Measurements from ENCODE around the gene UNK. TPM values are rescaled to one million over a fixed set of nuclear protein-coding genes. Genes with fewer than 3 reads are reported as not detected.

UNK gene
- total and polyA plus RNA-seq, 2 donors, result 13.7 to 31.6 TPM

DNA sequence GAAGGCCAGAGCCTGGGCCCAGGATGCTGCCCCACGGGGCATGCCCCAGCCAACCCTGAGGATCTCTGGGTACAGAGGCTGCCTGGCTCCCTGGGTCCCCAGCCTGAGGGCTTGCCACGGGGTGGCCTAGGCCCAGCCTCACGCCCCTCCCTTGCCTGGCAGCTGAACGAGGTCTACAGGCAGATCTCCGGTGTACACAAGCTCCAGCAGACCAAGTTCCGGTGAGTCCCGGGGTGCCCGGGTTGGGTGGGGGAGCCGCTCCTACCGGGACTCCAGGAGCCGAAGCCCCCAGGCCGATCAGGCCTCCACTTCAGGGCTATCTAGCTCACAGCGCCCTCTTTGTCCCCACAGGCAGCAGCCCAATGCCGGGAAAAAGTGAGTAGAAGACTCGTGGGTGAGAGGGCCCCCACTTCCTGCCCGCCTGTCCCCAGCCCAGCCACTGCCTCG lies 44.0 kb upstream of the UNK start:
- Histone ChIP-seq H3K27me3 (ENCODE audit: control insufficient read depth in 2 of 2, insufficient read depth in 1 of 2, low read length in 1 of 2) (no peaks in the 10 kb centered on the region), H3K27ac (ENCODE audit: low read depth in 1 of 2, low read length in 1 of 2) (no peak overlapping the region), H3K4me1 (ENCODE audit: control insufficient read depth in 2 of 2, insufficient read depth in 2 of 2, low read length in 2 of 2) (no peaks in the 10 kb centered on the region), H3K4me3 (ENCODE audit: low read length in 2 of 2) (no peak overlapping the region), H3K36me3 (ENCODE audit: control insufficient read depth in 2 of 2, insufficient read depth in 2 of 2, low read length in 1 of 2) (no peaks in the 10 kb centered on the region), H3K9me3 (ENCODE audit: control insufficient read depth in 2 of 2, insufficient read depth in 1 of 2, low read length in 1 of 2) (no peaks in the 10 kb centered on the region)
- DNase-seq (ENCODE audit: low read depth in 6 of 9, low spot score in 9 of 9), result no peak
- 91% methylated on average over 17 of the region's 17 CpGs for WGBS

DNA sequence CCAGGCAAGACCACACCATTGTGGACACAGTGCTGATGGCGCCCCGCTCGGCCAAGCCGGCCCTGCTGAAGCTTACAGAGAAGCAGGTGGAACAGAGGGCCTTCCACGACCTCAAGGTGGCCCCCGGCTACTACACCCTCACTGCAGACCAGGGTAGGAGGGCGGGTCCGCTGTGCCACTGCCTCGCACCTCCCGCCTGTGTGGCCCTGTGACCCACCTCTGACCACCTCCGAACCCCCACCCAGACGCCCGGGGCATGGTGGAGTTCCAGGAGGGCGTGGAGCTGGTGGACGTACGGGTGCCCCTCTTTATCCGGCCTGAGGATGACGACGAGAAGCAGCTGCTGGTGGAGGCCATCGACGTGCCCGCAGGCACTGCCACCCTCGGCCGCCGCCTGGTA lies 42.3 kb upstream of the UNK start:
- Histone ChIP-seq H3K27ac (ENCODE audit: low read depth in 1 of 2, low read length in 1 of 2) (no peak overlapping the region), H3K4me1 (ENCODE audit: control insufficient read depth in 2 of 2, insufficient read depth in 2 of 2, low read length in 2 of 2) (no peaks in the 10 kb centered on the region), H3K9me3 (ENCODE audit: control insufficient read depth in 2 of 2, insufficient read depth in 1 of 2, low read length in 1 of 2) (no peaks in the 10 kb centered on the region), H3K36me3 (ENCODE audit: control insufficient read depth in 2 of 2, insufficient read depth in 2 of 2, low read length in 1 of 2) (no peaks in the 10 kb centered on the region), H3K27me3 (ENCODE audit: control insufficient read depth in 2 of 2, insufficient read depth in 1 of 2, low read length in 1 of 2) (no peaks in the 10 kb centered on the region), H3K4me3 (ENCODE audit: low read length in 2 of 2) (no peak overlapping the region)
- DNase-seq (ENCODE audit: low read depth in 6 of 9, low spot score in 9 of 9), result no peak
- 92% methylated on average over 25 of the region's 25 CpGs for WGBS

DNA sequence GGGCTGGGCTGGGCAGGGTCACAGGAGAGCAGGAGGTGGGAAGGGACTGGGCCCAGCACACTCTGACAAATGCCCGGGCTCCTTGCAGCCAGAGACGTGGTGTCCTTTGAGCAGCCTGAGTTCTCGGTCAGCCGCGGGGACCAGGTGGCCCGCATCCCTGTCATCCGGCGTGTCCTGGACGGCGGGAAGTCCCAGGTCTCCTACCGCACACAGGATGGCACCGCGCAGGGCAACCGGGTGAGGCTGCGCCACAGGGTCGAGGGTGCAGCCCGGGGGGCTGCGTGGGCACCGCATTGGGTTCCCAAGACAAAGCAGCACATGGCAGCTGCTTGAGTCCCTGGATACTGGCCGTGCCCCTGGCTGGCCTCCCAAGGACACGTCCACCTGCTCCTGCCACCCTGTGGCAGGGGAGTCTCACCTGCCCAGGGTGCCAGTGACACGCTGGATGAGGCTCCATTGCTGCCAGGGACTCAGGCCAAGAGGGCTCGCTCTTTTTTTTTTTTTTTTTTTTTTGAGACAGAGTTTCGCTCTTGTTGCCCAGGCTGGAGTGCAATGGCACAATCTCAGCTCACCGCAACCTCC lies 40.9 kb upstream of the UNK start:
- H3K4me3 ChIP-seq (ENCODE audit: low read length in 2 of 2), result no peak overlapping the region
- no peaks in the 10 kb centered on the region for H3K27me3 ChIP-seq (ENCODE audit: control insufficient read depth in 2 of 2, insufficient read depth in 1 of 2, low read length in 1 of 2)
- DNase-seq (ENCODE audit: low read depth in 6 of 9, low spot score in 9 of 9), result no peak
- 97% methylated on average over 25 of the region's 25 CpGs for WGBS
- no peaks in the 10 kb centered on the region for H3K36me3 ChIP-seq (ENCODE audit: control insufficient read depth in 2 of 2, insufficient read depth in 2 of 2, low read length in 1 of 2)
- no peak overlapping the region for H3K27ac ChIP-seq (ENCODE audit: low read depth in 1 of 2, low read length in 1 of 2)
- H3K9me3 ChIP-seq (ENCODE audit: control insufficient read depth in 2 of 2, insufficient read depth in 1 of 2, low read length in 1 of 2), result no peaks in the 10 kb centered on the region
- peaks cover 2 to 3% of the 10 kb centered on the region in 2 donors for H3K4me1 ChIP-seq (ENCODE audit: control insufficient read depth in 2 of 2, insufficient read depth in 2 of 2, low read length in 2 of 2)

DNA sequence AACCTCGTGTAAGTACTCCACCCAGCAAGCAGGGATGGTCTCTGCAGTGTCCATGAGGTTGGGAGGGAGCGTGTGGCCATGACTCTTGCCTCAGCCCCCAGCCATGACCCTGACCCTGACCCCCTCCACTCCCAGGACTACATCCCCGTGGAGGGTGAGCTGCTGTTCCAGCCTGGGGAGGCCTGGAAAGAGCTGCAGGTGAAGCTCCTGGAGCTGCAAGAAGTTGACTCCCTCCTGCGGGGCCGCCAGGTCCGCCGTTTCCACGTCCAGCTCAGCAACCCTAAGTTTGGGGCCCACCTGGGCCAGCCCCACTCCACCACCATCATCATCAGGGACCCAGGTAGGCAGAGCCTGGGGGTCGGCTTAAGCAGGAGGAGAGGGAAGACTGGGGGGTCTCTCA lies 35.9 kb upstream of the UNK start:
- peaks cover 2 to 11% of the 10 kb centered on the region in 2 donors for H3K4me1 ChIP-seq (ENCODE audit: control insufficient read depth in 2 of 2, insufficient read depth in 2 of 2, low read length in 2 of 2)
- 94% methylated on average over 9 of the region's 9 CpGs for WGBS
- no peak overlapping the region for H3K4me3 ChIP-seq (ENCODE audit: low read length in 2 of 2)
- no peak for DNase-seq (ENCODE audit: low read depth in 6 of 9, low spot score in 9 of 9)
- H3K9me3 ChIP-seq (ENCODE audit: control insufficient read depth in 2 of 2, insufficient read depth in 1 of 2, low read length in 1 of 2), result peaks cover 0 to 5% of the 10 kb centered on the region in 2 donors
- no peak overlapping the region for H3K27ac ChIP-seq (ENCODE audit: low read depth in 1 of 2, low read length in 1 of 2)
- peaks cover 0 to 15% of the 10 kb centered on the region in 2 donors for H3K27me3 ChIP-seq (ENCODE audit: control insufficient read depth in 2 of 2, insufficient read depth in 1 of 2, low read length in 1 of 2)
- H3K36me3 ChIP-seq (ENCODE audit: control insufficient read depth in 2 of 2, insufficient read depth in 2 of 2, low read length in 1 of 2), result no peaks in the 10 kb centered on the region

DNA sequence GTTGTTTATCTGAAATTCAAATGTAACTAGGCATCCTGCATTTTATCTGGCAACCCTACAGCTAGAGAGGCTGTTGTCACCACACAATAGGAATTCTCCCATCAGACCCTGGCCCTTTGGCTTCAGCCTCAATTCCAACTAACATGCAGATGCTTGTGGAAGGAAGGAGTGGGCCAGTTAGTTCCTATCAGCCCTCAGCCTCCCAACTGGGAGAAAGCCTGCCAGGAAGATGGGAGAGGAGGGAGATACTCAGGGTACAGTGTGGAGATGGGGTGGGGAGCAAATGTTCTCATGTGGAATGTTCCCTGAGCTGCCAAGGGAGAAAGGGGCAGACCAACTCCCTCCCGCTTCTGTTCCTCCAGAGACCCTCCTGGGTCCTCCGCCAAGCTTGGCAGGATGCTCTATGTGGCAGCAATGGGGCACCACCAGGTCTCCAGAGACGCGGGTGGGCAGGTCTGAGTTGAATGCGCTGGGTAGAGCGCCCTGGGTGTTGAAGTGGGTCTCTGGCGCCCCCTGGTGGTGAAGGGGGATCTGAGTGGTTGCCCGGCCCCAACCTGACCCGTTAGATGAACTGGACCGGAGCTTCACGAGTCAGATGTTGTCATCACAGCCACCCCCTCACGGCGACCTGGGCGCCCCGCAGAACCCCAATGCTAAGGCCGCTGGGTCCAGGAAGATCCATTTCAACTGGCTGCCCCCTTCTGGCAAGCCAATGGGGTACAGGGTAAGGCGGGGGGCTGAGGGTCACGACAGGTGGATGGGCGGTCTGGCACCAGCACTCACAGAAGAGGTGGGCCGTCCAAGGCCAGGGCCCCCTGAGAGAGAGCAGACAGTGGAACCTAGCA lies 34.8 kb upstream of the UNK start:
- peaks cover 7 to 20% of the 10 kb centered on the region in 2 donors for H3K4me1 ChIP-seq (ENCODE audit: control insufficient read depth in 2 of 2, insufficient read depth in 2 of 2, low read length in 2 of 2)
- H3K36me3 ChIP-seq (ENCODE audit: control insufficient read depth in 2 of 2, insufficient read depth in 2 of 2, low read length in 1 of 2), result no peaks in the 10 kb centered on the region
- 17% methylated on average over 20 of the region's 20 CpGs for WGBS
- H3K9me3 ChIP-seq (ENCODE audit: control insufficient read depth in 2 of 2, insufficient read depth in 1 of 2, low read length in 1 of 2), result peaks cover 0 to 5% of the 10 kb centered on the region in 2 donors
- no peak overlapping the region for H3K27ac ChIP-seq (ENCODE audit: low read depth in 1 of 2, low read length in 1 of 2)
- no peak overlapping the region for H3K4me3 ChIP-seq (ENCODE audit: low read length in 2 of 2)
- DNase-seq (ENCODE audit: low read depth in 6 of 9, low spot score in 9 of 9), result peak in 7 of 9 donors; percentile 47 to 87 (median 75)
- H3K27me3 ChIP-seq (ENCODE audit: control insufficient read depth in 2 of 2, insufficient read depth in 1 of 2, low read length in 1 of 2), result peaks cover 0 to 15% of the 10 kb centered on the region in 2 donors

DNA sequence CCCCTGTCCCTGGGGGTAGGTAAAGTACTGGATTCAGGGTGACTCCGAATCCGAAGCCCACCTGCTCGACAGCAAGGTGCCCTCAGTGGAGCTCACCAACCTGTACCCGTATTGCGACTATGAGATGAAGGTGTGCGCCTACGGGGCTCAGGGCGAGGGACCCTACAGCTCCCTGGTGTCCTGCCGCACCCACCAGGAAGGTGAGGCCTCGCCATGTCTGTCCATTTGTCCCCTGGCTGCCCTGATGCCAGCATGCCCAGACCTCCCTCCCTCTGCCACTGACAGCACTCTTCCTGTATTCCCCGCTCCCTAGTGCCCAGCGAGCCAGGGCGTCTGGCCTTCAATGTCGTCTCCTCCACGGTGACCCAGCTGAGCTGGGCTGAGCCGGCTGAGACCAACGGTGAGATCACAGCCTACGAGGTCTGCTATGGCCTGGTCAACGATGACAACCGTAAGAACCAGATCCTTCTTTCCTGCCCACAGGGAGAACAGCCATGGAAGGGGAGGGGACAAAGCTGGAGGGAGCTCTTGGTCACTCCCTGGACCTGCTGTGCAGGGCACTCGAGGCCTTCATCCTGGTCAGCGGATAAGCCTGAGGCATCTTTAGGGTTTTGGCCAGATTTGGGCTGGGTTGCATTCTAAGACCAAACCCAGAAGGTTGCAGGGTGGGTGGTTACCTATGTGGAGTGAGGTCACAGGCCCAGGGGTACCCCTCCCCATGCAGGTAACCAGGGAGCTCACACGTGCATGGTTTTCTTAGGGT lies 33.8 kb upstream of the UNK start:
- no peaks in the 10 kb centered on the region for H3K36me3 ChIP-seq (ENCODE audit: control insufficient read depth in 2 of 2, insufficient read depth in 2 of 2, low read length in 1 of 2)
- peaks cover 0 to 5% of the 10 kb centered on the region in 2 donors for H3K9me3 ChIP-seq (ENCODE audit: control insufficient read depth in 2 of 2, insufficient read depth in 1 of 2, low read length in 1 of 2)
- no peak overlapping the region for H3K27ac ChIP-seq (ENCODE audit: low read depth in 1 of 2, low read length in 1 of 2)
- no peak overlapping the region for H3K4me3 ChIP-seq (ENCODE audit: low read length in 2 of 2)
- no peak for DNase-seq (ENCODE audit: low read depth in 6 of 9, low spot score in 9 of 9)
- peaks cover 7 to 24% of the 10 kb centered on the region in 2 donors for H3K4me1 ChIP-seq (ENCODE audit: control insufficient read depth in 2 of 2, insufficient read depth in 2 of 2, low read length in 2 of 2)
- WGBS, result 95% methylated on average over 23 of the region's 23 CpGs
- H3K27me3 ChIP-seq (ENCODE audit: control insufficient read depth in 2 of 2, insufficient read depth in 1 of 2, low read length in 1 of 2), result peaks cover 0 to 15% of the 10 kb centered on the region in 2 donors

DNA sequence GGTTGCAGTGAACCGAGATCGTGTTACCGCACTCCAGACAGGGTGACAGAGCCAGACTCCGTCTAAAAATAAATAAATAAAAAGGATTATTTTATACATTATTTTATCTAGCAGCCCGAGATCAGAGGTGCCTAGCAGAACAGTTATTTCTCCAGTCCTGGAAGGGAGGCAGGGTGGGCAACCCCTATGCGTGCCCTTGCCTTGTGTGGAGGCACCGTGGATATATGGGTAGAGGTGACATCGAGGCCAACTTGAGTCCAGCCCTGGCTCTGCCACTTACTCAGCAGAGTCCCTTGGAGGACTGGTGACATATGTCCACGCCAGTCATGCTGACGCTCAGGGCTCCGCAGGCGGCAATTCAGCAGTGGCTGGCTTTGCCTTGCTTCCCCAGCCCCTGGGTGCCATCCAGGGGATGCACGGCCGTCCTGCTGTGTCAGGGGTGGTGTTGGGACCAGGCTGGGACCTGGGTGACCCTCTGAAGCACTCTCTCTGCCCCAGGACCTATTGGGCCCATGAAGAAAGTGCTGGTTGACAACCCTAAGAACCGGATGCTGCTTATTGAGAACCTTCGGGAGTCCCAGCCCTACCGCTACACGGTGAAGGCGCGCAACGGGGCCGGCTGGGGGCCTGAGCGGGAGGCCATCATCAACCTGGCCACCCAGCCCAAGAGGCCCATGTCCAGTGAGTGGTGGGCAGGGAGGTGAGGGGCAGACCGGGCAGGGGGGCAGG lies 32.8 kb upstream of the UNK start:
- WGBS, result 90% methylated on average over 24 of the region's 24 CpGs
- Histone ChIP-seq H3K4me1 (ENCODE audit: control insufficient read depth in 2 of 2, insufficient read depth in 2 of 2, low read length in 2 of 2) (peaks cover 7 to 24% of the 10 kb centered on the region in 2 donors), H3K9me3 (ENCODE audit: control insufficient read depth in 2 of 2, insufficient read depth in 1 of 2, low read length in 1 of 2) (peaks cover 0 to 5% of the 10 kb centered on the region in 2 donors), H3K36me3 (ENCODE audit: control insufficient read depth in 2 of 2, insufficient read depth in 2 of 2, low read length in 1 of 2) (no peaks in the 10 kb centered on the region), H3K27me3 (ENCODE audit: control insufficient read depth in 2 of 2, insufficient read depth in 1 of 2, low read length in 1 of 2) (peaks cover 0 to 15% of the 10 kb centered on the region in 2 donors), H3K4me3 (ENCODE audit: low read length in 2 of 2) (no peak overlapping the region), H3K27ac (ENCODE audit: low read depth in 1 of 2, low read length in 1 of 2) (no peak overlapping the region)
- no peak for DNase-seq (ENCODE audit: low read depth in 6 of 9, low spot score in 9 of 9)

DNA sequence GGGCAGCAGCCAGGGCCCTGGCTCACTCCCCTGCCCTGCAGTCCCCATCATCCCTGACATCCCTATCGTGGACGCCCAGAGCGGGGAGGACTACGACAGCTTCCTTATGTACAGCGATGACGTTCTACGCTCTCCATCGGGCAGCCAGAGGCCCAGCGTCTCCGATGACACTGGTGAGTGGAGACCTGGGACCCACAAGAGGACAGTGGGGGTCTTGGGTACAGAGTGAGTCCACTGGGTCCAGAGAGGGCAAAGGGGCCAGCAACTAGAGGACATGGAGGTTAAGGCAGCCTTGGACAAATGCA lies 32.2 kb upstream of the UNK start:
- H3K9me3 ChIP-seq (ENCODE audit: control insufficient read depth in 2 of 2, insufficient read depth in 1 of 2, low read length in 1 of 2), result peaks cover 0 to 5% of the 10 kb centered on the region in 2 donors
- H3K4me3 ChIP-seq (ENCODE audit: low read length in 2 of 2), result no peak overlapping the region
- no peak for DNase-seq (ENCODE audit: low read depth in 6 of 9, low spot score in 9 of 9)
- H3K4me1 ChIP-seq (ENCODE audit: control insufficient read depth in 2 of 2, insufficient read depth in 2 of 2, low read length in 2 of 2), result peaks cover 7 to 24% of the 10 kb centered on the region in 2 donors
- WGBS, result 97% methylated on average over 10 of the region's 10 CpGs
- H3K27ac ChIP-seq (ENCODE audit: low read depth in 1 of 2, low read length in 1 of 2), result no peak overlapping the region
- peaks cover 0 to 15% of the 10 kb centered on the region in 2 donors for H3K27me3 ChIP-seq (ENCODE audit: control insufficient read depth in 2 of 2, insufficient read depth in 1 of 2, low read length in 1 of 2)
- H3K36me3 ChIP-seq (ENCODE audit: control insufficient read depth in 2 of 2, insufficient read depth in 2 of 2, low read length in 1 of 2), result peaks cover 0 to under 1% of the 10 kb centered on the region in 2 donors

Measured in thymus (tissue), 11 donors.